IPS-18a (cell line): Measurements from ENCODE around the gene MAST4.
"Not testable (repeated sequence)": the region's sequence is repeated elsewhere in the genome, so short reads cannot be mapped to it uniquely, and the experiment has no call there.

Experiments used
- H3K27ac ChIP-seq: one replicate; pipeline ENCODE4 v1.5.1; 2013; ENCODE audit warnings: low read length
- H3K27me3 ChIP-seq: one replicate; pipeline ENCODE4 v1.6.1; 2013; ENCODE audit warnings: mild to moderate bottlenecking, low read length; ENCODE audit not compliant: control insufficient read depth, insufficient read depth
- H3K36me3 ChIP-seq: one replicate; pipeline ENCODE4 v1.6.1; 2013; ENCODE audit warnings: low read depth, low read length; ENCODE audit not compliant: control insufficient read depth
- H3K4me1 ChIP-seq: one replicate; pipeline ENCODE4 v1.6.1; 2013; ENCODE audit warnings: low read depth, low read length; ENCODE audit not compliant: control insufficient read depth
- H3K4me3 ChIP-seq: one replicate; pipeline ENCODE4 v1.5.1; 2013; ENCODE audit warnings: low read length
- H3K9ac ChIP-seq: one replicate; pipeline ENCODE4 v1.6.1; 2013; ENCODE audit warnings: mild to moderate bottlenecking, low read length, moderate library complexity
- H3K9me3 ChIP-seq: one replicate; pipeline ENCODE4 v1.6.1; 2013; ENCODE audit warnings: low read depth, low read length; ENCODE audit not compliant: control insufficient read depth

Gene MAST4

GRCh38 chr5:67160985-67161384 is 564.8 kb downstream of the MAST4 start:
- no peak overlapping the region for H3K27ac ChIP-seq
- no peaks in the 10 kb centered on the region for H3K9me3 ChIP-seq
- H3K9ac ChIP-seq = no peak overlapping the region
- no peaks in the 10 kb centered on the region for H3K36me3 ChIP-seq
- H3K4me3 ChIP-seq = no peak overlapping the region
- no peaks in the 10 kb centered on the region for H3K27me3 ChIP-seq
- H3K4me1 ChIP-seq = peaks cover 9% of the 10 kb centered on the region

- Histone ChIP-seq H3K9ac (no peak overlapping the region), H3K27me3 (no peaks in the 10 kb centered on the region), H3K27ac (no peak overlapping the region), H3K4me3 (no peak overlapping the region), H3K36me3 (no peaks in the 10 kb centered on the region), H3K9me3 (no peaks in the 10 kb centered on the region), H3K4me1 (peaks cover 14% of the 10 kb centered on the region)
These were observed 565.6 kb downstream of the MAST4 start for GRCh38 chr5:67161767-67162166.

- H3K9me3 ChIP-seq = no peaks in the 10 kb centered on the region
- no peak overlapping the region for H3K4me3 ChIP-seq
- H3K9ac ChIP-seq = no peak overlapping the region
- no peak overlapping the region for H3K27ac ChIP-seq
- H3K36me3 ChIP-seq = no peaks in the 10 kb centered on the region
- peaks cover 16% of the 10 kb centered on the region for H3K4me1 ChIP-seq
- no peaks in the 10 kb centered on the region for H3K27me3 ChIP-seq
These were observed 567.1 kb downstream of the MAST4 start for GRCh38 chr5:67163231-67163756.

GRCh38 chr5:67163863-67164595 is 567.8 kb downstream of the MAST4 start:
- no peak overlapping the region for H3K27ac ChIP-seq
- no peaks in the 10 kb centered on the region for H3K27me3 ChIP-seq
- no peaks in the 10 kb centered on the region for H3K9me3 ChIP-seq
- H3K4me3 ChIP-seq = no peak overlapping the region
- H3K36me3 ChIP-seq = no peaks in the 10 kb centered on the region
- no peak overlapping the region for H3K9ac ChIP-seq
- H3K4me1 ChIP-seq = peaks cover 16% of the 10 kb centered on the region

GRCh38 chr5:67164856-67165525 is 568.8 kb downstream of the MAST4 start:
- Histone ChIP-seq H3K27ac (no peak overlapping the region), H3K27me3 (no peaks in the 10 kb centered on the region)

GRCh38 chr5:67165526-67166459 is 569.6 kb downstream of the MAST4 start:
- Histone ChIP-seq H3K9me3 (no peaks in the 10 kb centered on the region), H3K27ac (no peak overlapping the region), H3K27me3 (no peaks in the 10 kb centered on the region), H3K4me1 (peaks cover 16% of the 10 kb centered on the region), H3K4me3 (peak overlapping the region; percentile 34), H3K36me3 (no peaks in the 10 kb centered on the region), H3K9ac (peak overlapping the region; percentile 73)

More at GRCh38 chr5:67164856-67165525, 568.8 kb downstream of the MAST4 start:
- Histone ChIP-seq H3K9ac (no peak overlapping the region), H3K9me3 (no peaks in the 10 kb centered on the region), H3K4me3 (no peak overlapping the region), H3K36me3 (no peaks in the 10 kb centered on the region), H3K4me1 (peaks cover 16% of the 10 kb centered on the region)

GRCh38 chr5:67166460-67167285 is 570.5 kb downstream of the MAST4 start:
- Histone ChIP-seq H3K9ac (peak overlapping the region; percentile 73), H3K4me3 (peak overlapping the region; percentile 34), H3K27me3 (no peaks in the 10 kb centered on the region), H3K4me1 (peaks cover 13% of the 10 kb centered on the region), H3K9me3 (no peaks in the 10 kb centered on the region), H3K27ac (no peak overlapping the region), H3K36me3 (no peaks in the 10 kb centered on the region)

- H3K9me3 ChIP-seq = no peaks in the 10 kb centered on the region
- H3K27me3 ChIP-seq = no peaks in the 10 kb centered on the region
- H3K36me3 ChIP-seq = no peaks in the 10 kb centered on the region
- no peak overlapping the region for H3K9ac ChIP-seq
- H3K4me3 ChIP-seq = no peak overlapping the region
- no peak overlapping the region for H3K27ac ChIP-seq
- H3K4me1 ChIP-seq = peaks cover 13% of the 10 kb centered on the region
These were observed 571.9 kb downstream of the MAST4 start for GRCh38 chr5:67168069-67168468.

- H3K36me3 ChIP-seq = no peaks in the 10 kb centered on the region
- H3K9ac ChIP-seq = no peak overlapping the region
- H3K9me3 ChIP-seq = no peaks in the 10 kb centered on the region
- no peaks in the 10 kb centered on the region for H3K27me3 ChIP-seq
- no peak overlapping the region for H3K4me3 ChIP-seq
- H3K4me1 ChIP-seq = peaks cover 10% of the 10 kb centered on the region
- no peak overlapping the region for H3K27ac ChIP-seq
These were observed 574.6 kb downstream of the MAST4 start for GRCh38 chr5:67170767-67171166.

GRCh38 chr5:67173351-67173750 is 577.2 kb downstream of the MAST4 start:
- not testable (repeated sequence) for H3K27ac ChIP-seq, H3K9ac ChIP-seq, H3K27me3 ChIP-seq, H3K4me1 ChIP-seq, H3K36me3 ChIP-seq, H3K4me3 ChIP-seq, H3K9me3 ChIP-seq
